Measurements from ENCODE around the gene SPC24. TPM values are rescaled to one million over a fixed set of nuclear protein-coding genes. Genes with fewer than 3 reads are reported as not detected.

Gene SPC24
- total and polyA plus RNA-seq, 9 of the 15 experiments (the other 6 are each of a cell fraction or from before 2014, with no cell fraction given), result 18.2 to 154 (median 60.9) TPM

DNA sequence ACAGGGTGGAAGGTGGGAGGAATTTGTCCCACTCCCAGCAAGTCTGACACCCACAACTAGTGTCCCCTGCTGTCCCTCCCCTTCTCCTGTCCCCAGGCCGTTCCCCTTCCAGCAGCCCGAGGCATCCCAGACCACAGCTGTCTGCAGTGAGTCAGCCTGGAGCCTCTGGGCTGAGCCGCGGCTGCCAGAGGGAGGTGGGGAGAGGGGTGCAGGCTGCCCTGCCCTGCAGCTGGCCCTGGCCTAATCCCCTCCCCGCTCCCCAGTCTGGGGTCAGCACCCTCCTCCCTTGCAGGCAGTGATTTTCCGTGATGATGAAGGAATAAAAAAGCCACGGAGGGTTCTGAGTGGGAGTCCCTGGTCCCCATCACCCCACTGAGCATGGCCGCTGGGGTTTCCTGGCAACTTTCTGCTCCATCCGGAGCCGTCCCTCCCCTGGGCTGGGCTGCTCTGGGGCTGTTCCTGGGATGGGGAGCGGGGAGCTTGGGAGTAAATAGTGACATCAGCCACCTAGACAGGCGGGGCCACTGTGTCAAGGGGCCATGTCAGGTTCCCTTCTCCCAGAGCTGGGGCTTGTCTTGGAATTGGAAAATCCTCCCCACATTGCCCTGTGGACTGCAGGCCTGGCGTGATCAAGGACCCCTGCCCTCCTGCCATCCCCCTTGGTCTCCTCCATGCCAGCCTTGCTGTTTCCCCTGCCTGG, 16.8 kb downstream of the SPC24 start (continued):
- TF ChIP-seq ZNF347 (CRISPR knock-in tag; IDR thresholded peaks at IDR 0.05; ENCODE audit: low read depth), result no peak
- TF ChIP-seq ZFPM2 (CRISPR knock-in tag; IDR thresholded peaks at IDR 0.05), result no peak
- TF ChIP-seq SP1 (CRISPR knock-in tag; IDR thresholded peaks at IDR 0.05), result no peak
- no peak for TF ChIP-seq NBN (IDR thresholded peaks at IDR 0.05; ENCODE audit: low read depth)
- no peak for TF ChIP-seq TFAM (CRISPR knock-in tag; conservative IDR thresholded peaks at IDR 0.05)
- no peak for TF ChIP-seq NFE2 (IDR thresholded peaks at IDR 0.05; ENCODE audit: low read depth)
- TF ChIP-seq, protein P1, sequence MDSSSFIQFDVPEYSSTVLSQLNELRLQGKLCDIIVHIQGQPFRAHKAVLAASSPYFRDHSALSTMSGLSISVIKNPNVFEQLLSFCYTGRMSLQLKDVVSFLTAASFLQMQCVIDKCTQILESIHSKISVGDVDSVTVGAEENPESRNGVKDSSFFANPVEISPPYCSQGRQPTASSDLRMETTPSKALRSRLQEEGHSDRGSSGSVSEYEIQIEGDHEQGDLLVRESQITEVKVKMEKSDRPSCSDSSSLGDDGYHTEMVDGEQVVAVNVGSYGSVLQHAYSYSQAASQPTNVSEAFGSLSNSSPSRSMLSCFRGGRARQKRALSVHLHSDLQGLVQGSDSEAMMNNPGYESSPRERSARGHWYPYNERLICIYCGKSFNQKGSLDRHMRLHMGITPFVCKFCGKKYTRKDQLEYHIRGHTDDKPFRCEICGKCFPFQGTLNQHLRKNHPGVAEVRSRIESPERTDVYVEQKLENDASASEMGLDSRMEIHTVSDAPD (CRISPR knock-in tag; IDR thresholded peaks at IDR 0.05), result no peak

DNA sequence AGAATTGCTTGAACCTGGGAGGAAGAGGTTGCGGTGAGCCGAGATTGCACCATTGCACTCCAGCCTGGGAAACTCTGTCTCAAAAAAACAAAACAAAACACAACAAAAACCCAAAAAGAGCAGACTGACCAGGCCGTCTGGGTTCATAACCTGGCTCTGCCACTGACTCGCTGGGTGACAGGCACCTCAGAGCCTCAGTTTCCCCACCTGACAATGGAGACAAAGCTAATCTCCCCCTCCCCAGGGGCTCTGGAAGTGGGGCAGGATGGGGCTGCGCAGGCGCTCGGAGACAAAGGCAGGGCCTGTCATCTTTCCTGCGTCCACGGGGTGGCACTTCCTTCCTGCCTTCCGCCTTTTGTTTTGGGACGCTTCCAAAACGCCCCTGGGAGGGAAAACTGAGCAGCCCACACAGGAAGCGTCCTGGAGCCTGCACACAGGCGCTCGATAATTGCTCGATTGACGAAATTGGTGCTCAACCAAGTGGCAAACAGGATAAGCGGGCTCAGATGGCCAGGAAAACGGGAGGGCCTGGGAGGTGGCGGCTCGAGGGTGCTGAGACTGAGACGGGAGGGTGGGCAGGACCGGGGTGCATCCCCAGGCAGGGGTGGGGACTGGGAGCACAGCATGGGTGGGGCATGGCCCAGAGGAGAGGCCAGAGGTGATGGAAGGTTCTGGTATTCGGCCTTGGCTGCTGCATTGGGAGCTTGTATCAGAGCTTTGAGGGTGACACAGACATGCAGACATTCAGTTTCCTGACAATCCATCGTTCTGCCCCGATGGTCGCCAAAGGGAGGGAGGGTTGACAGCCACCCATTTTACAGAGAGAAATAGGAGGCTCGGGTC, 17.8 kb downstream of the SPC24 start:
- peak overlapping the region; percentile 10 to 86; a peak in 3 of 4 replicates for H3K9ac ChIP-seq (ENCODE audit: insufficient read depth in 1 of 2, low read depth in 2 of 2, low read length in 2 of 2)
- peak overlapping the region; percentile 13; the same call in 1 of the 3 replicates for H3K27ac ChIP-seq (ENCODE audit: extremely low read depth, low read depth, low read length)
- peaks cover 6% of the 10 kb centered on the region for H3K9me1 ChIP-seq (ENCODE audit: control insufficient read depth, insufficient read depth, low read length)
- peak; percentile 70 for ATAC-seq
- intact Hi-C loops (cut with micrococcal nuclease), result loop anchor here (1.0 kb wide), 1 partner anchor 66 kb away; no protein-coding TSS in a partner anchor
- peak overlapping the region; percentile 83 for H2AFZ ChIP-seq (ENCODE audit: low read depth, low read length)
- peak; percentile 78 for FAIRE-seq
- H3K4me2 ChIP-seq (ENCODE audit: insufficient read depth, low read length), result peak overlapping the region; percentile 74
- H3K36me3 ChIP-seq (ENCODE audit: control insufficient read depth, insufficient read depth, low read length), result peaks cover 5% of the 10 kb centered on the region; the same call in 2 of the 3 replicates
- H3K4me1 ChIP-seq (replicated peaks in 1 of 2; ENCODE audit: control insufficient read depth in 2 of 2, insufficient read depth in 2 of 2, low read length in 2 of 2), result peaks cover 33 to 45% of the 10 kb centered on the region in 2 experiments
- H4K20me1 ChIP-seq (replicated peaks; ENCODE audit: control insufficient read depth, insufficient read depth, low read length), result no peaks in the 10 kb centered on the region
- BruUV-seq (replicated peaks), result no TSS peak
- ChIA-PET CTCF (ENCODE audit: low intra/inter-chr PET ratio) (interaction anchor here (0.5 to 2.4 kb wide), 5 partner anchors 66 to 1990 kb away, joined by 3 to 34 read pairs (median 3); no protein-coding TSS in a partner anchor), POLR2A (interaction anchor here (0.5 to 2.0 kb wide), 5 partner anchors 7 to 221 kb away, joined by 3 to 5 read pairs (median 3); partner anchors contain the start of gene KANK2)
- peak overlapping the region; percentile 25 for H3K4me3 ChIP-seq
- H3K79me2 ChIP-seq (ENCODE audit: control insufficient read depth, insufficient read depth, low read length), result no peaks in the 10 kb centered on the region
- H3K27me3 ChIP-seq (ENCODE audit: control insufficient read depth in 2 of 2, insufficient read depth in 2 of 2, low read length in 2 of 2), result no peaks in the 10 kb centered on the region
- H3K9me3 ChIP-seq (replicated peaks; ENCODE audit: control insufficient read depth, insufficient read depth, low read depth, low read length), result no peaks in the 10 kb centered on the region
- peak; percentile 73 to 89 (median 80) for DNase-seq (ENCODE audit: extremely low read depth in 1 of 4, low spot score in 3 of 4)
- 1% methylated on average over 28 of the region's 28 CpGs for WGBS (ENCODE audit: insufficient coverage, low coverage, missing lambda C conversion rate)
- in situ Hi-C loops (cut with MboI), result no loop called here
- TF ChIP-seq NFXL1 (CRISPR knock-in tag; IDR thresholded peaks at IDR 0.05), result no peak
- peak; percentile 68; the same call in 1 of the 2 replicates for TF ChIP-seq RB1 (IDR thresholded peaks at IDR 0.05; ENCODE audit: low read depth)
- TF ChIP-seq POLR2AphosphoS5 (IDR thresholded peaks at IDR 0.05; ENCODE audit: control insufficient read depth, insufficient read depth, low read depth, low read length), result peak; percentile 59
- TF ChIP-seq NFE2 (IDR thresholded peaks at IDR 0.05; ENCODE audit: low read depth), result no peak
- peak; percentile 76; the same call in 1 of the 2 replicates for TF ChIP-seq ZBTB7A (IDR thresholded peaks at IDR 0.05; ENCODE audit: borderline replicate concordance, control insufficient read depth, low read depth, low read length)
- TF ChIP-seq MEIS2 (IDR thresholded peaks at IDR 0.05; ENCODE audit: partially characterized antibody), result peak; percentile 49
- TF ChIP-seq CREBBP (IDR thresholded peaks at IDR 0.05; ENCODE audit: low read depth, low read length), result no peak
- TF ChIP-seq CBX8 (IDR thresholded peaks at IDR 0.05; ENCODE audit: borderline replicate concordance, extremely low read depth, low read depth, low read length, poor library complexity, severe bottlenecking), result no peak
- TF ChIP-seq STAG1 (CRISPR knock-in tag; IDR thresholded peaks at IDR 0.05; ENCODE audit: borderline replicate concordance), result peak; percentile 79
